Activated naive CD8-positive, alpha-beta T cell treated with anti-CD3 and anti-CD28 coated beads, Interleukin-2, amount 10 ng/mL, durations not matched to agents 7 days and 5 days (primary cell): ENCODE measurements around the gene ZRANB3. TPM values are rescaled to one million over a fixed set of nuclear protein-coding genes. Genes with fewer than 3 reads are reported as not detected.
"Not testable (repeated sequence)": the region's sequence is repeated elsewhere in the genome, so short reads cannot be mapped to it uniquely, and the experiment has no call there.

ENCODE experiments used
- ATAC-seq: fragments of 150-1000 bp; cut with Tn5 transposase; one replicate; pipeline ENCODE4 v1.10.0; 2021; ENCODE audit warnings: low read depth, moderate library complexity
- POLR2A ChIA-PET: fragments of 350-600 bp; sonication (Branson Sonifier 250); formaldehyde crosslinking; loops from one replicate; lab custom pipeline; 2021; ENCODE audit warnings: antibody characterized with exemption; lab: Charles Lee
- DNase-seq: peaks from one replicate; pipeline ENCODE4 v3.0.0; 2021
- H3K27ac Mint-ChIP-seq: one replicate; pipeline ENCODE4 v1.8.0; 2022; ENCODE audit warnings: mild to moderate bottlenecking, mixed read lengths
- H3K27me3 Mint-ChIP-seq: one replicate; pipeline ENCODE4 v1.8.0; 2022; ENCODE audit warnings: mild to moderate bottlenecking, moderate library complexity, mixed read lengths
- H3K36me3 Mint-ChIP-seq: one replicate; pipeline ENCODE4 v1.8.0; 2021; ENCODE audit warnings: mild to moderate bottlenecking, mixed read lengths
- H3K4me1 Mint-ChIP-seq: one replicate; pipeline ENCODE4 v1.8.0; 2021; ENCODE audit warnings: mixed read lengths
- H3K4me3 Mint-ChIP-seq: one replicate; pipeline ENCODE4 v1.8.0; 2022; ENCODE audit warnings: mild to moderate bottlenecking, moderate library complexity, mixed read lengths
- H3K9me3 Mint-ChIP-seq: one replicate; pipeline ENCODE4 v1.8.0; 2021; ENCODE audit warnings: mixed read lengths
- total RNA-seq, 2 experiments: library from RNA; stranded (reverse); gene quantifications; one replicate each; pipeline ENCODE4 v1.2.3, GENCODE V29; 2021

The ZRANB3 gene
- total RNA-seq, 2 experiments from 2014 or later = 7.0 to 7.9 TPM

DNA sequence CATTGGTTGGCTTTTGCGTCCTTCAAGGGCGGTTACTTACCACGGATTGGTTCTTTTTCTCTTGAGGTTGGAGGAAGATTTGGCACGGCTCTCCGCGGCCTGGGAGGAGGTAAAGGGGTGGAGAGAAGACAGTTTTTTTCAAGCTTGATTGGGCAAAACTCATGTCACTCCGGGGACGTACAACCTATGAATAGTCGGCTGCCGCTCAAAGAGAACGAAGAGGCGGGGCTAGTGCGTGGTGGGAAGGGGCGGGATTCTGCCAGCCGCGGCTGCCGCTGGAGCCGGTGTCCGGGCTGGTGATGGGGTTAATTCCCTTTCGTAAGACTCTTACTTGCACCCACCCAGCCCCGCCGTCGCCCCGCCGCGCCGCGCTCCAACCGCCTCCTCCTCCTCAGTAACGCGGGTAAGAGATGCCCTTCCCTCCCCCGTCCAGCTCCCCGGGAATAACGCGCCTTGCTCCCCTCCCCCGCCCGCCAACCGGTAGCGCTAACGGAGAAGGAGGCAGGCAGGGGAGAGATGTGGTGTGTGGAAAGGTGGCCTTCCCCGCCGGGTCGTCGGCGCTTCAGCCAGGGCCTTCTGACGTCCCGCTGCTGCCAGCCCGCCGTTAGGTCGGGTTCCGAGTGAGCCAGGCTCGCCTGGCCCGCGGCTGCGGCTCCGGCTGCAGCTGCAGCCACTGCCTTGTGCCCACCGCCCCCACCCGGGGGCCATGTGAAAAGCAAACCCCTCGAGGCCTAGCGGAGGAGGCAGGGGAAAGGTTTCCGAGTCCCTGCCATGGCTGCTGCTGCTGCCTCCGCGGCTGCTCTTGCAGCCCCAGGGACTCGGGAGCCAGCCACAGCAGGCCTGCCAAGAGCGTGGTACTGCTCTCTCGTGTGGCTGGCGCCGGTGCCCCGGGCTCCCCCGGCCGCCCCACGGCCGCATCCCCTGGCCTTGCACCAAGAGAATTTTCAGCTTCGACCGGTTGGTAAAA is 496 bp upstream of the ZRANB3 start, which contains the start of gene R3HDM1:
Gene R3HDM1 (plus strand): TSS at position 254 of the 967 bp plus-strand sequence. CDS start 73,362 bp downstream, outside the sequence.
- H3K4me1 Mint-ChIP-seq = peaks cover 31% of the 10 kb centered on the region
- no peak within 1 kb of the TSS for H3K27ac Mint-ChIP-seq
- H3K9me3 Mint-ChIP-seq = no peaks in the 10 kb centered on the region
- peak; percentile 87 for DNase-seq
- no peak within 1 kb of the TSS for H3K4me3 Mint-ChIP-seq
- POLR2A ChIA-PET = interaction anchor here (0.6 to 2.1 kb wide), 10 partner anchors 9 to 613 kb away, joined by 3 to 17 read pairs (median 6); partner anchors contain the start of genes CCNT2, RAB3GAP1 and UBXN4
- H3K36me3 Mint-ChIP-seq = peaks cover 15% of the 10 kb centered on the region
- ATAC-seq = peak; percentile 82
- no peaks in the 10 kb centered on the region for H3K27me3 Mint-ChIP-seq

DNA sequence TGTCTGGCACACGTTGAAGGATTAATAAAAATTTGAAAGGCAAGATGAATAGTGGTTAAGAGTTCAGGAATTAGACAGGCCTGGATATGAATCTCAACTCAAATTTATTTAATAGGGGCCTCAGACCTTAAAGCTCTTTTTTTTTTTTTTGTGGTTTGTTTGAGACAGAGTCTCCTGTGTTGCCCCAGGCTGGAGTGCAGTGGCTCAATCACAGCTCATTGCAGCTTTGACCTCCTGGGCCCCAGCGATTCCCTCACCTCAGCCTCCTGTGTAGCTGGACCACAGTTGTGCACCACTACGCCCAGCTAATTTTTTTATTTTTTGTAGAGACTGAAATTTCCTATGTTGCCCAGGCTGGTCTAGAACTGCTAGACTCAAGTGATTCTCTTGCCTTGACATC is 3.0 kb downstream of the ZRANB3 start:
- no peak overlapping the region for H3K4me3 Mint-ChIP-seq
- no peaks in the 10 kb centered on the region for H3K27me3 Mint-ChIP-seq
- POLR2A ChIA-PET = no interaction called here

DNA sequence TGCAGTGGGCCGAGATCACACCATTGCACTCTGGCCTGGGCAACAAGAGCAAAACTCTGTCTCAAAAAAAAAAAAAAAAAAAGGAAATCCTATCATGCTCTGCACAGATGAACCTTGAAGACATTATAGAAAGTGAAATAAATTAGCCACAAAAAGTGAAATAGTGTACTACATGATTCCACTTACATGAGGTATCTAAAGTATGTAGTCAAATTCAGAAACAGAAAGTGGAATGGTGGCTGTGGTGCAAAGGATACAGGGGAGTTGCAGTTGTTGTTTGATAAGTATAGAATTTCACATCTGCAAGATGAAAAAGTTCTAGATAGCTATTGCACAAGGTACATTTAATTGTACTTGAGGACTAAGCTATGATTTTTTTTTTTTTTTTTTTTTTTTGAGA is 5.2 kb downstream of the ZRANB3 start:
- DNase-seq (no peak), ATAC-seq (no peak)
- H3K27me3 Mint-ChIP-seq = no peaks in the 10 kb centered on the region
- H3K4me3 Mint-ChIP-seq = no peak overlapping the region
- no peaks in the 10 kb centered on the region for H3K9me3 Mint-ChIP-seq
- H3K27ac Mint-ChIP-seq = no peak overlapping the region
- POLR2A ChIA-PET = interaction anchor here (0.7 kb wide), 1 partner anchor 600 kb away, joined by 6 read pairs; no protein-coding TSS in a partner anchor
- H3K4me1 Mint-ChIP-seq = peaks cover 19% of the 10 kb centered on the region
- H3K36me3 Mint-ChIP-seq = peaks cover 26% of the 10 kb centered on the region

More for the DNA sequence above, 3.0 kb downstream of the ZRANB3 start:
- peaks cover 16% of the 10 kb centered on the region for H3K36me3 Mint-ChIP-seq
- no peak overlapping the region for H3K27ac Mint-ChIP-seq
- H3K9me3 Mint-ChIP-seq = no peaks in the 10 kb centered on the region
- ATAC-seq (no peak), DNase-seq (no peak)
- H3K4me1 Mint-ChIP-seq = peaks cover 27% of the 10 kb centered on the region

DNA sequence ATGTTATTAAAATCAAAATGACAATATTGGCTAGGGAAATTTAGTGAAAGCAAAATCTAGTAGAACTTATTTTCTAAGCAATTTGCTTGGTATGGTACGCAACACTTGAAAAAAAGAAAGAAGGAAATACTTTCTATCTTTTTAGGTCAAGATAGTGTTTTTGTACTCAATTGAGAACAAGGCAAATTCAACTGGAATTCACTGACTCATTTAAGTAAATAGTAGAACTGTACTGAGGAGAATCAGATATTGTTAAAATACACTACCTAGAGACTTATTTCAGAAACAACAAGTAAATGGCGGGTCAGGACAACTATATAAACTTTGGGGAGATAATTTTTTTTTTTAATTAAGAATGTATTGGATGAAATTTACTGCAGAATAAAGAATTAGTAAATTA is 18.9 kb downstream of the ZRANB3 start:
- DNase-seq (no peak), ATAC-seq (no peak)
- no peak overlapping the region for H3K4me3 Mint-ChIP-seq
- H3K27ac Mint-ChIP-seq = no peak overlapping the region
- POLR2A ChIA-PET = no interaction called here
- H3K36me3 Mint-ChIP-seq = peaks cover 15% of the 10 kb centered on the region
- peaks cover 4% of the 10 kb centered on the region for H3K4me1 Mint-ChIP-seq
- H3K27me3 Mint-ChIP-seq = no peaks in the 10 kb centered on the region
- H3K9me3 Mint-ChIP-seq = peaks cover 10% of the 10 kb centered on the region

DNA sequence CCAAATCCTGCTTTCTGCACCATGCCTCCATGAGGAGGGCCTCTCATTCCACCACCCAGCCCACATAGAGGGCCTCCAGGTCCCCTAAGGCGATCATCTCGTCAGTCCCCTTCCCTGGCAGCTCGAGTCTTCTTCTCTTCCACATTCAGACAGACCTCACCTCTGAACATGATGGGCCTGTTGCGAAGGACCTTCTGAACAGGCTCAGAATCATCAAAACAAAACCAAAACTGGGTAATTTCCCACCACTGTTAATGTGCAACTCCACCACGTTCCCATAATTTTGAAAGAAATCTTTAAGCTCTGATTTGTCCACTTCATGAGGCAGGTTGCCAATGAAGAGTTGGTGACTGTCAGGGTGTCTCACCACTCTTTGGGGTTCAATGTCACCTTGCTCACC is 20.4 kb downstream of the ZRANB3 start:
- peaks cover 4% of the 10 kb centered on the region for H3K4me1 Mint-ChIP-seq
- peaks cover 2% of the 10 kb centered on the region for H3K27me3 Mint-ChIP-seq
- ATAC-seq (no peak), DNase-seq (no peak)
- no peak overlapping the region for H3K27ac Mint-ChIP-seq
- POLR2A ChIA-PET = no interaction called here
- H3K9me3 Mint-ChIP-seq = peaks cover 10% of the 10 kb centered on the region
- H3K36me3 Mint-ChIP-seq = peaks cover 16% of the 10 kb centered on the region
- no peak overlapping the region for H3K4me3 Mint-ChIP-seq

DNA sequence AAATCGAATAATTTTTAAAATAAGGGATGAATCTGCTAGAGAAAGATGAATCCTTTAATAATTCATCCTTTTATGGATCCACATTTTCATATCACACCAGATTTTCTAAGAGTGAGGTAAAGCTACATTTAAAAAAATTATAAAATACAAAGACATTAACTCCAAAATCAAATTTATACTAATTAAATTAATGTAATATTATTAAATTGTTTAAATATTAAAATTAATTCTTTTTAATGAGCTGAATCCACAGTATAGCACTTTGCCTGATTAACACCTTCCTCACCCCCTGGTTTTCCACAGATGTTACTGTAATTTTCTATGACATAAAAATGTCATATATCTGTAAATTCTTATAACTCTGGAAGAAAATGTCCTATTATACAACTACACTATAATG is 26.2 kb downstream of the ZRANB3 start:
- ATAC-seq = no peak
- POLR2A ChIA-PET = no interaction called here
- Mint-ChIP-seq H3K36me3 (peaks cover 36% of the 10 kb centered on the region), H3K27ac (no peak overlapping the region), H3K4me1 (no peaks in the 10 kb centered on the region), H3K9me3 (peaks cover 8% of the 10 kb centered on the region), H3K27me3 (peaks cover 2% of the 10 kb centered on the region), H3K4me3 (no peak overlapping the region)
- DNase-seq = no peak

DNA sequence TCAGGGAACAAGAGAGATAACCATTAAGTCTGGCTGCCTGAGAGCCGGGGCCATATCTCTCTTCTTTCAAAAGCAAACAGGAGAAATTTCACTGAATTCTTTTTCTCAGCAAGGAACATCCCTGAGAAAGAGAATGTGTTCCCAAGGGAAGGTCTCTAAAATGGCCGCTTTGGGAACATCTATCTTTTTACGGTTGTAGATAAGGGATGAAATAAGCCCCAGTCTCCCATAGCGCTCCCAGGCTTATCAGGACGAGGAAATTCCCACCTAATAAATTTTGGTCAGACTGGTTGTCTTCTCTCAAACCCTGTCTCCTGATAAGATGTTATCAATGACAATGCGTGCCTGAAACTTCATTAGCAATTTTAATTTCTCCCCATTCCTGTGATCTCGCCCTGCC is 32.4 kb downstream of the ZRANB3 start:
- H3K4me3 Mint-ChIP-seq, H3K27ac Mint-ChIP-seq, POLR2A ChIA-PET, ATAC-seq, H3K4me1 Mint-ChIP-seq, DNase-seq, H3K27me3 Mint-ChIP-seq: not testable (repeated sequence)
- Mint-ChIP-seq H3K36me3 (peaks cover 50% of the 10 kb centered on the region), H3K9me3 (peaks cover 16% of the 10 kb centered on the region)

DNA sequence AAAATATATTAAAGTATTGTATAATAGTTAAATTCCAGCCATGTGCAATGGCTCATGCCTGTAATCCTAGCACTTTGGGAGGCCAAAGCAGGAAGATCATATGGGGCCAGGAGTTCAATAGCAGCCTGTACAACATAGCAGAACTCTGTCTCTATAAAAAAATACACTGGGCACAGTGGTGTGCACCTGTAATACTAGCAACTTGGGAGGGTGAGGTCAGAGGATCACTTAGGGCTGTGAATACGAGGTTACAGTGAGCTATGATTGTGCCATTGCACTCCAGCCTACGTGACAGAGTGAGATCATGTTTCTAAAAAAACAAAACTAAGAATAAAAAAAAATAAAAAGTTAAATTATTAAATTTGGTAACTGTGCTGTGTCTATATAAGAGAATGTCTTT is 36.1 kb downstream of the ZRANB3 start:
- ATAC-seq (no peak), DNase-seq (no peak)
- no peaks in the 10 kb centered on the region for H3K27me3 Mint-ChIP-seq
- peaks cover 12% of the 10 kb centered on the region for H3K9me3 Mint-ChIP-seq
- H3K4me1 Mint-ChIP-seq = peaks cover 2% of the 10 kb centered on the region
- POLR2A ChIA-PET = no interaction called here
- no peak overlapping the region for H3K4me3 Mint-ChIP-seq
- no peak overlapping the region for H3K27ac Mint-ChIP-seq
- H3K36me3 Mint-ChIP-seq = peaks cover 34% of the 10 kb centered on the region

DNA sequence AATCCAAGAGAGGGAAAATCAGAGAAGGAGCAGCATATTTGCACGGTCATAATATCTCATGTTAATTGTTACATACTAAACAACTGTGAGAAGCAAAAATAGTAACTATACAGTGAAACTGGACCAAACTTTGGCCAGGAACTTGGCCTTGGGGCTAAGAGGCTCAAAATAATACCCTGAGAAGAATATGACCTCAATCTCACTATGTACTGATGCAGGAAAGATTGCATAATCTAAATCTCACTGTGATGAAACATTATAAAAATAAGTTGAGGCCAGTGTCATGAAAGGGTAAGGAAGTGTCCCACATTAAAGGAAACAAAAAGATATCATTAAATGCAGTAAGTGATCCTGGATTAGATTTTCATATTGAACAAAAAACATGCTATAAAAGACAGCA is 36.5 kb downstream of the ZRANB3 start:
- Mint-ChIP-seq H3K9me3 (peaks cover 10% of the 10 kb centered on the region), H3K27me3 (no peaks in the 10 kb centered on the region), H3K4me1 (peaks cover 2% of the 10 kb centered on the region), H3K36me3 (peaks cover 33% of the 10 kb centered on the region), H3K27ac (no peak overlapping the region), H3K4me3 (no peak overlapping the region)
- ATAC-seq (no peak), DNase-seq (no peak)
- POLR2A ChIA-PET = no interaction called here

DNA sequence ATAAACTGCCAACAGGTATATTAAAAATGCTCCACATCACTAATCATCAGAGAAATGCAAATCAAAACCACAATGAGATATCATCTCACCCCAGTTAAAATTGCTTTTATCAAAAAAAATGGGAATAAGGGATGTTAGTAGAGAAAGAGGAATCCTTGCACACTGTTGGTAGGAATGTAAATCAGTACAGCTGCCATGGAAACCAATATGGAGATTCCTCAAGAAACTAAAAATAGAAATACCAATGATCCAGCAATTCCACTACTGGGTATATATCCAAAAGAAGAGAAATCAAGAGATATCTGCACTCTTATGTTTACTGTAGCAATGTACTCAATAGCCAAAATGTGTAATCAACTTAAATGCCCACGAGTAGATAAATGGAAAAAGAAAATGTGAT is 40.6 kb downstream of the ZRANB3 start:
- no peak overlapping the region for H3K4me3 Mint-ChIP-seq
- H3K4me1 Mint-ChIP-seq = peaks cover 2% of the 10 kb centered on the region
- peaks cover 28% of the 10 kb centered on the region for H3K36me3 Mint-ChIP-seq
- no peak for ATAC-seq
- peaks cover 4% of the 10 kb centered on the region for H3K9me3 Mint-ChIP-seq
- H3K27ac Mint-ChIP-seq = no peak overlapping the region
- DNase-seq = no peak
- H3K27me3 Mint-ChIP-seq = no peaks in the 10 kb centered on the region
- POLR2A ChIA-PET = no interaction called here

DNA sequence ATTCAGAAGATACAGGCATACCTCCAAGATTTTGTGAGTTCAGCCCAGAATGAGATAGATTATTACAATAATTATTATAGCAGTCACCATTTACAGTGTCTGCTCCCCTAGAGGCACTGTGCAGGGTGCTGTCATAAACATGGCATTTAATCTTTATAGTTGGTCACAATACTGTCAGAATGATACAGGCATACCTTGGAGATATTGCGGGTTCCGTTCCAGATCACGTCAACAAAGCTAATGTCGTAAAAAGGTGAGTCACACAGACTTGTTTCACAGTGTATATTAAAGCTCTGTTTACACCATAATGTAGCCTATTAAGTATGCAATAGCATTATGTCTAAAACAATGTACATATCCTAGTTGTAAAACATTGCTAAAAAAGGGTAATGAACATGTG is 45.6 kb downstream of the ZRANB3 start:
- Mint-ChIP-seq H3K4me3 (no peak overlapping the region), H3K4me1 (no peaks in the 10 kb centered on the region), H3K36me3 (peaks cover 24% of the 10 kb centered on the region), H3K27me3 (no peaks in the 10 kb centered on the region), H3K9me3 (peaks cover 4% of the 10 kb centered on the region), H3K27ac (no peak overlapping the region)
- no peak for ATAC-seq
- no peak for DNase-seq
- POLR2A ChIA-PET = no interaction called here

DNA sequence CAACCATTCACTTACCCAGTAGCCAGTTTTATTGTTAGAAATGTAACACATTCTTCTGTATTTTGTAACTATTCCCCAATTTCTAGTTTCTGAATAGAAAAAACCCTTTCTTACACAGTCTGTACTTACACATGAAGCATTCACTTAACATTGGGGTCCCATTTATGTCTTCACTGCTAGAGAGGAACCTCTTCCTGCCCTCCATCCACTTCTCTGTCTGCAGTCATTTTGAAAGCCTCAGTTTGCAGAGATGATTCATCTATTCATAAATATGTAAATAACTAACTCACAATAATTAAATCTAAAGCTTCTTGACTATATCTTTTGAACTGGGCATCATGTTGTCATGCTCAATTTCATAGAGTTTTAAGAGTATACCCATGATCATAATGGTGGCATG is 55.9 kb downstream of the ZRANB3 start:
- H3K36me3 Mint-ChIP-seq = no peaks in the 10 kb centered on the region
- H3K4me3 Mint-ChIP-seq = no peak overlapping the region
- H3K27me3 Mint-ChIP-seq = no peaks in the 10 kb centered on the region
- no peaks in the 10 kb centered on the region for H3K4me1 Mint-ChIP-seq
- no peak for ATAC-seq
- no peak for DNase-seq
- H3K9me3 Mint-ChIP-seq = no peaks in the 10 kb centered on the region
- no peak overlapping the region for H3K27ac Mint-ChIP-seq
- POLR2A ChIA-PET = no interaction called here

DNA sequence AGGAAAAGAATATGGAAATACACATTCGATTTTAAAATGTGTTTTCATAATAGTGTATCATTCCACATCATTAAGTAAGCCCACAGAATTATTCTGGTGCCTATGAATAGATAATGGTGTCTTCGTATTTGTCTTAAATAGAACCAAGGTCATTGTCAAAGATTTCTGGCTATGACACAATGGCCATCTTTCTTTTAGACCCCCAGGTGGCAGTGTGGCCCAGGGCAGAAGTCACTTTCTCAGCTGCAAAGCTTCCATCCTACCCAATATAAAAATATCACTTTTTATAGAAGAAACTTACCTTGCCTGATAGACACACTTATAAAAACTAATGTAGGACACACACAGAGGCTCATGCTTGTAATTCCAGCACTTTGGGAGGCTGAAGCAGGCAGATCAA is 57.5 kb downstream of the ZRANB3 start:
- no peaks in the 10 kb centered on the region for H3K9me3 Mint-ChIP-seq
- H3K4me3 Mint-ChIP-seq = no peak overlapping the region
- no peak overlapping the region for H3K27ac Mint-ChIP-seq
- H3K27me3 Mint-ChIP-seq = no peaks in the 10 kb centered on the region
- POLR2A ChIA-PET = no interaction called here
- H3K36me3 Mint-ChIP-seq = no peaks in the 10 kb centered on the region
- no peak for DNase-seq
- no peak for ATAC-seq
- H3K4me1 Mint-ChIP-seq = no peaks in the 10 kb centered on the region

DNA sequence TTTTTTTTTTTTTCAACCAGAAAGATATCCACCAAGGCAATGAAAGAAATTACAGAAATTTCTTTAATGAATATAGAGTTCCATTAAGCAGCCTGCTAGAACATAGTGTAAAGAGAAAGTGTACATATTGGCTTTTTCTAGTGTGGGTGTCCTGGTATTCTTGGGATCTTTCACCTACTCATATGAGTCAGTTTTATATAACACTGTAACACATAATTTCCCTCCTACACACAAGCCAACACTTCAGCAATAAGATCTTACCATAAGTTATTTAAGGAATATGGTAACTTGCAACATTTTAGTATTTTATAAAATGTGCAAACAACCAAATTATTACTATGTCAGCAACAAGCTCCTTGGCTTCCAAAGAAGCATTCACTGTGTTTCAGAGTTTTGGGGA is 59.9 kb downstream of the ZRANB3 start:
- DNase-seq (no peak), ATAC-seq (no peak)
- Mint-ChIP-seq H3K4me1 (no peaks in the 10 kb centered on the region), H3K27me3 (no peaks in the 10 kb centered on the region), H3K36me3 (peaks cover 3% of the 10 kb centered on the region), H3K9me3 (no peaks in the 10 kb centered on the region), H3K4me3 (no peak overlapping the region), H3K27ac (no peak overlapping the region)
- POLR2A ChIA-PET = no interaction called here
